Mammary epithelial cell (primary cell): ENCODE data around the gene KCNK1.

Source experiments
- CTCF ChIP-seq, 2 donors: IDR thresholded peaks in 1 of 2; conservative IDR thresholded peaks in 1 of 2; 2 replicates each; pipeline ENCODE4 v1.5.1; 2011 to 2012; ENCODE audit warnings: inconsistent platforms in 2 of 2, low read length in 2 of 2, mild to moderate bottlenecking in 2 of 2, control low read depth in 1 of 2, low read depth in 1 of 2; ENCODE audit not compliant: insufficient read depth in 1 of 2; ENCODE audit errors: extremely low read depth in 1 of 2
- EZH2 ChIP-seq: IDR thresholded peaks from 2 replicates; pipeline ENCODE4 v1.6.1; 2012; ENCODE audit warnings: low read length, inconsistent platforms, borderline replicate concordance

GRCh38 chr1:233621923-233622322 lies 8.0 kb downstream of the KCNK1 start:
- TF ChIP-seq CTCF (conservative IDR thresholded peaks at IDR 0.05 in 1 of 2, IDR thresholded peaks at IDR 0.05 in 1 of 2; ENCODE audit: extremely low read depth in 1 of 2, insufficient read depth in 1 of 2, low read depth in 1 of 2, low read length in 2 of 2) (no peak), EZH2 (no peak)
